HG03571 (cell line): ENCODE measurements around the gene PGLYRP2.
"Not testable (repeated sequence)": the region's sequence is repeated elsewhere in the genome, so short reads cannot be mapped to it uniquely, and the experiment has no call there.

Experiments used
- ATAC-seq: cut with Tn5 transposase; IDR thresholded peaks from one replicate; pipeline ENCODE4 v1.9.1; 2021; ENCODE audit not compliant: unreplicated experiment

The PGLYRP2 gene

GRCh38 chr19:15488489-15489226 lies 9.4 kb upstream of the PGLYRP2 start:
- ATAC-seq, result no peak

DNA sequence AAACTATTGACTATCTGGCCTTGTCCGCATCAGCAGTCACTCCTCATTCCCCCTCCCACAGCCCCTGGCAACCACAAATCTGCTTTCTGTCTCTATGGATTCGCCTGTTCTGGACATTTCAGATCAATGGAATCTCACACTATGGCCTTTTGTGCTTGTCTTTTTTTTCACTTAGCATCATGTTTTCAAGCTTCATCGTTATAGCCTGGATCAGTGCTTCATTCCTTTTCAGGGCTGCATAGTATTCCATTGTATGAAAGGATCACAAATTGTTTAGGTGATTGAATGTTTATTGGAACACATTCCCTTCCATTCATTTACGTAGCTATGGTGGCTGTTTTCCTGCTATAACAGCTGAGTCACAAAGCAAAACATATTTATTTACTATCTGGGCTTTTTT lies 7.7 kb upstream of the PGLYRP2 start:
- ATAC-seq, result no peak

DNA sequence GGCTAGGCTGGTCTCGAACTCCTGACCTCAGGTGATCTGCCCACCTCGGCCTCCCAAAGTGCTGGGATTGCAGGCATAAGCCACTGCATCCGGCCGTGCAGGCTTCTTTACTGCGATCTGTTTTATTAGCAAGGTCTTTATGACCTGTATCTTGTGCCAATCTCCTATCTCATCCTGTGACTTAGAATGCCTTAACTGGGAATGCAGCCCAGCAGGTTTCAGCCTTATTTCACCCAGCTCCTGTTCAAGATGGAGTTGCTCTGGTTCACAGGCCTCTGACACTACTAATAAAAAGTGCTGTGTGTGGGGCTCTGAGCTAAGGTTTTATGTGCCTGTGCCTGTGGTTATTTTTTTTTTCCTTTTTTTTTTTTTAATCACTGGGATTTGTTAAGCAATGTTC lies 6.5 kb upstream of the PGLYRP2 start:
- not testable (repeated sequence) for ATAC-seq

GRCh38 chr19:15480996-15481395 lies 1.7 kb upstream of the PGLYRP2 start:
- ATAC-seq, result not testable (repeated sequence)

- ATAC-seq, result no peak
Observed at GRCh38 chr19:15476325-15476724, 3.0 kb downstream of the PGLYRP2 start.

DNA sequence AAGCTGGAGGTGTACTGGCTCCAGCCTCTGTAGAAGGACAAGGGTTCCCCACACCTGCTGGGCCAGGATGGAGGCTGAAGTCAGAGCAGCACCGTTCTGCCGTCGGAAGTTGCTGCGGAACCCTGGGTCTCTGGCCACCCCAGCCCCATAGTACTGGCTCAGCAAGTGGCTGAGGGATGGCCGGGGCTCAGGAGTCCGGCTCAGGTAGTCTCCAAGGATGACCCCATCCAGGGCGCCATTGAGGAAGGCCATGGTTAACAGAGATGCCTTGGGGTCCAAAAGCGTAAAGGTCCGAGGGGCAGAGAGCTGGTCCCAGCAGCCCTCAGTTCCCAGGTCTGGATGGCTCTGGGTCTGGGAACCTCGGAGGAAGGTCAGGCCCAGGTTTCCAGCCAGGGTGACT lies 3.7 kb downstream of the PGLYRP2 start:
- no peak for ATAC-seq

DNA sequence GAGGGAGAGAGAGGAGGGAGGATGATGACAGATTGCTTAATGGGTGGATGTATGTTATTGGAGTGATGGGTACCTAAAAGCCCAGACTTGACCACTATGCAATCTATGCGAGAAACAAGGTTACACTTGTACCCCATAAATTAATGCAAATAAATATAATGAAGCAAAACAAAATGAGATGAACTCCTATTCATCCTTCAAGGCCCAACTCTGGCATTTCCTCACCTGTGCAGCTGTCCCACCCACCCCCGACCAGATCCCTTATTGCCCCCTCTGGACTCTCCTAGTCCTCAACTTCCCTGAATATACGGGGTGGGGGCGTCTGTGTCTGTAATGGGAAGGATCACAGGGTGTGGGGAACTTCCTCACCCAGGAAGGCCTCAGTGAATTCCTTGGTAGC lies 4.1 kb downstream of the PGLYRP2 start:
- ATAC-seq, result no peak

DNA sequence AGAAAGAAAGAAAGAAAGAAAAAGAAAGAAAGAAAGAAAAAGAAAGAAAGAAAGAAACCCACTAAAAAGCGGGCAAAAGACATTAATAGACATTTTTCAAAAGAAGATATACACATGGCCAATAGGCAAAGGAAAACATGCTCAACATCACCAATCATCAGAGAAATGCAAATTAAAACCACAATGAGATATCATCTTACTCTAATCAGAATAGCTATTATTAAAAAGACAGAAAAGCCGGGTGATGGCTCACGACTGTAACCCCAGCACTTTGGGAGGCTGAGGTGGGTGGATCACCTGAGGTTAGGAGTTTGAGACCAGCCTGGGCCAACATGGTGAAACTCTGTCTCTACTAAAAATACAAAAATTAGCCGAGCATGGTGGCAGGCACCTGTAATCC lies 5.5 kb downstream of the PGLYRP2 start:
- not testable (repeated sequence) for ATAC-seq

- no peak for ATAC-seq
Observed at GRCh38 chr19:15471639-15472101, 7.6 kb downstream of the PGLYRP2 start.

DNA sequence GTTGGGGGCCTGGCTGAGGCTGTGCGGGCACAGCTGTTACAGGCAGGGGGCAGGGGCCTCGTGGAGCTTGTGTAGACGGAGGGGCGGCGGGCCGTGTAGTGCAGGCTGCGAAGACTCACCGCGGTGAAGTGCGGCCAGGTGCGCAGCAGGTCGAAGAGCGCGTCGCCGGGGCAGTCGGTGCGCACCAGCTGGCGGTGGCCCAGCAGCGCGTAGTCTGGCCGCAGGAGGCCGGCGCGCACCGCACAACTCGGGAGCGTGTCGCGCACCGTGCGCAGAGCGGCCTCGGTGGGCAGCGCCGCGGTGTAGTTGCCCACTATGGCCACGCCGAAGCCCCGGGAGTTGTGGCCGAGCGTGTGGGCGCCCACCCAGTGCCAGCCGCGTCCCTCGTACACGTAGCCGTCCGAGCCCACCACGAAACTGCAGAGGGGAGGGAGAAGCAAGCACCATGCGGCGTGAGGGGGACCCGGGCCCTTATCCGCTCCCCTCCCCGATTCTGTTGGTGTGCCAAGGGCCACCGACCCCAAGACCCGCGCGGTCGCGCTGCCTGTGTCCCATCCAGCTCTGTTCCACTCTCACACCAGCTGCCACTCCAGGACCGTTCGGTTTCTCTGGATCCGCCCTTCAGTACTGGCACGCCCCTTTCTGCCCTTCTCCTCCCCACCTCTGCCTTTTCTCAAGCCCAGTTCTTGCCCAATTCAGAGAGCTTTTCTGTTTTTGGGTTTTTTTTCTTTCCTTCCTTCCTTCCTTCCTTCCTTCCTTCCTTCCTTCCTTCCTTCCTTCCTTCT lies 9.6 kb downstream of the PGLYRP2 start:
- no peak for ATAC-seq

- no peak for ATAC-seq
Observed at GRCh38 chr19:15468675-15469512, 10.4 kb downstream of the PGLYRP2 start.

DNA sequence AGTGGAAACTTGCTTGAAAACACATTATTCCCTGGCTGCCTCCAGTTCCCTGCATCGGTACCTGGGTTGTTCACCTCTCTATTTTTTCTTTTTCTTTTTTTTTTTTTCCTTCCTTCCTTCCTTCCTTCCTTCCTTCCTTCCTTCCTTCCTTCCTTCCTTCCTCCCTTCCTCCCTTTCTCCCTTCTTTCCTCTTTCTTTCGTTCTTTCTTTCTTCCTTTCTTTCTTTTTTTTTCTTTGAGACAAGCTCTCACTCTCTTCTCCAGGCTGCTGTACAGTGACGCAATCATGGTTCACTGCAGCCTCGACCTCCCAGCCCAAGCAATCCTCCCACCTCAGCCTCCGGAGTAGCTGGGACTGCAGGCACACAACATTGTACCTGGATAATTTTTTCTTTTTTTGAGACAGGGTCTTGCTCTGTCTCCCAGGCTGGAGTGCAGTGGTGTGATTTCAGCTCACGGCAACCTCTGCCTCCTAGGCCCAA lies 11.5 kb downstream of the PGLYRP2 start:
- ATAC-seq, result no peak

- ATAC-seq, result no peak
Observed at GRCh38 chr19:15466851-15467733, 12.2 kb downstream of the PGLYRP2 start.

DNA sequence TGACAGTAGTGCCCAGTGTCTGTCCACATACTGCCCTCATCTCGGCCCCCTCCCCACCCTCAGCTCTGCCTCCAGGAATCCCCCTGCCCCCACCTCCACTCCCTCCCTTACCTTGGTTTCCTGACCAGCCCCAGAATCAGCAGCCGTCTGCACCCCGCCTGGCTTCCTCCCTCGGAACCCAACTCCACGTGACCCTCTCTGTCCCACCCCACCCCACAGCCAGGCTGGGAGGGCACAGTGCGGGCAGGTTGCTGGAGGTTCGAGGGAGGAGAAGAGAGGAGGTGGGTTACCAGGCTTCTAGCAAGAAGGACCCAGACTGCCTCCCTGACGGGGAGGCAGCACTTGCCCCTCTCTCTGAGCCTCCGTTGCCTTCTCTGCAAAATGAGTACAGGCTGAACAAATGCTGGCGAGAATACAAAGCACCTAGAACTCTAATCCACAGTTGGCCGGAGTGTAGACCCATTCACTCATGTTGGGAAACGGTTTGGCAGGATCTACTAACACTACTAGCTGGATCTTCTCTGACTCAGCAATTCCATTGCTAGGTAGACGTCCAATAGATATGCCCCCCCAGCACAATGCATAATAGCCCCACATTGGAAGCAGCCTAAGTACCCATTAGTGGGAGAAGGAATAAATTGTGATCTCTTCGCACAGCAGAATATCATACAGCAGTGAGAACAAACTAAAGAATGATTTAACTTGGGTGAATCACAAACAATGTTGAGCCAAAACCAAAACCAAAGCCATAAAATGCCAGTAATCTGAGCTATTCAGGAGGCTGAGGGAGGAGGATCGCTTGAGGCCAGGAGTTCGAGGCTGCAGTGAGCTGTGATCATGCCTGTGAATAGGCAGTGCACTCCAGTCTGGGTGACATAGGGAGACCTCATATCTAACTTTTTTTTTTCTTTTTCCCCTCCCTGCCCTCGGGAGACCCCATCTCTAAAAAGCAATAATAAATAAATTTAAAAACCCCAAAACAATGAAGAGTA lies 14.6 kb downstream of the PGLYRP2 start, which contains the start of gene RASAL3:
RASAL3 (minus strand) TSS at position 151 of the 992 bp plus-strand sequence. CDS start 186 bp downstream, outside the sequence.
- no peak for ATAC-seq

GRCh38 chr19:15463861-15464371 lies 15.4 kb downstream of the PGLYRP2 start:
- ATAC-seq, result no peak

- no peak for ATAC-seq
Observed at GRCh38 chr19:15461694-15462093, 17.6 kb downstream of the PGLYRP2 start.

GRCh38 chr19:15457701-15458484 lies 21.4 kb downstream of the PGLYRP2 start:
- no peak for ATAC-seq
